Activated CD8-positive, alpha-beta memory T cell treated with anti-CD3 and anti-CD28 coated beads for 1 hour (primary cell): ENCODE results near the gene CYP39A1.

Experiments
- DNase-seq, 2 donors: peaks; one replicate each; pipeline ENCODE4 v3.0.0-alpha.2; 2020; ENCODE audit warnings: low read depth in 1 of 2; ENCODE audit errors: extremely low read depth in 1 of 2

CYP39A1 gene

DNA sequence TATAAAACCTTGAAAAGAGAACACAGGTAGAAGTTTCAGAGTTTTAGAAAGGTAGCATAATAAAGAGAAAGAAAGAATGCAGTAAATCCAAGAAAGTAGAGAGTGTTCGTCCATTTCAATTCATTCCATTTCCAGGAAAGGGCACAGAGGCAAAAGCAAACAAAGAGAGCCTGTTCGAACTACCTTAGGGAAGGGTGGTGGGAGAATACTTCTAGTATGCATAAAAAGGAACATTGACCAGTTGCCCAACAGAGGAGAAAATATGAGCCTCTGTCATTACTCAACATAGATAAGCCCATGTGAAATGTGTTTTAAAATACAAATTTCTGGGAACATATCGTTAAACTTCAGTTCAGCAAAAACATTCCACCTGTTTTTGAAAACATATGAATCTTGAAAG lies 60.6 kb downstream of the CYP39A1 start:
- DNase-seq, result no peak

DNA sequence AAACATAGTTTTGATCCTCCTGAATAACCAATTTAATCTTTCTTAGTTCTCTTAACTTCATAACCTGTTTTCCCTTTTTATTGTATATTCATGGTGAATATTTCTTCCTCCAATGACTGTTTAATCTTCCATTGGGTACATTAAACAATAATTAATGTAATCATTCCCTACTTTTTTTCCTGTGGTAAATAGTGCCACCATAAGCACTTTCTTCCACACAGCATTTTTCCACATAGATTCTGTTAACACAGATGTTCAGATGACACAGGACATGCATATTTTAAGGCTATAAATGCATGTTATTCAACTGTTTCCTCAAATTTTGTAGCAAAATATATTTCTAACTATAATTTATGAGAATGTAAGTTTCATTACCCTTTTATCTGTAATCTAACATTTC lies 61.9 kb downstream of the CYP39A1 start:
- DNase-seq, result no peak

DNA sequence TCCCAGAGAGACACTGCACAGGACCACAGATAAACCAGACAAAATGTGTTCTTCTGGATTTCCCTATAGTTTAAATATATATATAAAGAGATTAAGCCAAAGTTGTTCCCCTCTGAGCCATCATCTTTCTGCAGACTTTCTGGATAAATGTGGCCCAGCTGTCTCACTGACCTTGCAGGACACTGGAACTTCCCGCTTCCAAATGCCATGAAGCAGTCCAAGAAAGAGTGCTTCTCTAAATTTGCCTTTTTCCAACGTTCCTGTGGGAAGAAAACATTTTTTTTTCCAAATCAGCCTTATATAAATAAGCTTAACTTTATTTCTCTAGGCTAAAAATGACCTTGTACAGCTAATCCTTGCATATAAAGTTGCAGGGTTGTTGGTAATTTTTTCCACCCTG lies 65.7 kb downstream of the CYP39A1 start:
- no peak for DNase-seq

DNA sequence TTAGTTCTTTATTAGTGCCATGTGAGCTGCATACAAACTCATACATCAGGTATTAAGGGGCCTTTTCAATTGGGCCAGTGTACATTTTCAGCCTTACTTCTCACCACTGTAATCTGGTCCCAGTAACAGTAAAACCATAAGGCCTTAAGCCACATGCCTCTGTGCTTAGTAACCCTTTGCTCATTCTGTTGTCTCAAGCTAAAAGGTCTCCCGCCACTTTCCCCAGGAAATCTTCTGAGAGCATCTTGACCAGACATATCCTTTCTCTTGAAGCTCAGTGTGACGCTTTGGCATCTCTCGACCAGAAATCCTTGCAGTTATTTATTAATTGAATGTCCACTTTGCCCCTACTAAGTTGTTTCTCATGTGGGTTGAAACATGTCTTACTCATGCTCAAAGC lies 68.0 kb downstream of the CYP39A1 start:
- no peak for DNase-seq

DNA sequence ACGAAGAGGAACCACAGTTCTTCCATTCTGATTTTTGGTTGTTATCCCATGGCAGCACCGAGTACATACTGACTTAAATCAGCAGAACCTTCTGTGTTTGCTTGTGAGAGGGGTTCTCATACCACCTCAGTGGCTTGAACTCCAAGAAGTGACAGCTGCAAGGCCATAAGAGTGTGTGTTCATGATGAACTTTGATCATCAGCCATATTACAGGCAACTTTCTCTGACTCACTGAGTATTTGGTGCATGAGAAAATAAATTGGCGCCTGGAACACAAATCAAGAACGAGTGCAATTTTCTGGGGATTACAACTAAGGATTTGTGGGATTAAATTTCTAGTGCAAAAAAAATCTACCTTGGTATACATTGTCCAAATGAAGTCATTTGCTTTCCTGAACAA lies 68.9 kb downstream of the CYP39A1 start:
- no peak for DNase-seq

DNA sequence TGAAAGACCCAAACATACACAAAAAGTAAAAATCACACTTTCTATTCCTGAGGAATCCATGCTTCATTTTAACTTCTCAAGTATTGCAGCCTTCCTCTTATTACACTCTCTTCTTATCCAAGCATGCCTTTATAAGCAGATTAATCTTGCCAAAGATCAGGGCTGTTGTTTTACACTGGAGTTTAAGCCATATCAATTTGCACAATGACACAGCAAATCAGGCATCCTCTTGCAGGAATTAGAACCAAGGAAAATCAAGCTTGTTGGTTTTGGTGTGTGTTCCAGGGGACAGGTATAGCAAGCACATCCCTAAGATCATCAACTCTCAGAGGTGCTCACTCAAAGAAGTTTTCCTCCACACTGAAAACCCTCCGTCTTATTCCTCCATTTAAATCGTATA lies 69.5 kb downstream of the CYP39A1 start:
- DNase-seq, result no peak

DNA sequence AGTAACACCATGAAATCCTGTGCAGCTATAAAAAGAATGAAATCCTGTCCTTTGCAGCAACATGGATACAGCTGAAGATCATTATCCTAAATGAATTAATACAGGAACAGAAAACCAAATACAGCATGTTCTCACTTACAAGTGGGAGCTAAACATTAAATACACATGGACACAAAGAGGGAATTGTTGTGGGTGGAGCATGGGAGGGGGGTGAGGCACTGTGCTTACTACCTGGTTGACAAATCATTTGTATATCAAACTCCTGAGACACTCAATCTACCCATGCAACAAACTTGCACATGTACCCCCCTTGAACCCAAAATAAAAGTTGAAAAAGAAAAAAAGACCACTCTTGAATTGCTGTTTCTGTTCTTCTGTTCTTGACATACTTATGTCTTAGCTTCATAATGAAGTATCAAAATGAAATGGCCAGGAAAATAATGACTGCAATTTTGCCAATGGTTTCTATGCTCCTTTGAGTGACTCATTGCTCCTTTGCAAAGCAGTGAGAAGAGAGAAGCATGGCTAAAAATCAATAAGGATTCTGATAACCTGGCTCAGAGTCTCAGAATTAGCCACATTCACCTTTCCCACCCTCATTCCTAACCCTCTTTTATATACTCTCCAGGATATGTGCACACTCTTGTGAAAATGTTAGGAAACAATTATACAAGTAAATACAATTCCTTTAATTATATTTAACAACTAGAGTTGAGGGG lies 71.0 kb downstream of the CYP39A1 start:
- DNase-seq, result no peak

DNA sequence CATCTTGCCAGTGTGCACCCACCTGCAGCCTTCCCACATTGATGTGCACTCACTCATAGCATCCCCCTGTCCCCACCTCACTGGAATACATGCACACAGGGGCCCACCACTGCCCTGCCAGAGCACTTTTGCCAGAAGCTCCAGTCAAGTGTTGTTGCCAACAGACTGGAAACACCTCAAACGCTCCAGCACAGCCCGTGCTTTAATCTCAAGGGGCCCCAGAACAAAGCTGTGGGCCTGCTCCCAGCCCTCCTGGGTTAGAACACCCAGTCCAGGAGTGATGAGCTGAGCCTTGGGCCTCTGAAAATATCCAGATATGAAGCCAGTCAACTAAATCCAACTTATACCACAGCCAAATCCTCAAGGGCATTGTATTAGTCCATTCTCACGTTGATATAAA lies 77.1 kb downstream of the CYP39A1 start:
- no peak for DNase-seq

DNA sequence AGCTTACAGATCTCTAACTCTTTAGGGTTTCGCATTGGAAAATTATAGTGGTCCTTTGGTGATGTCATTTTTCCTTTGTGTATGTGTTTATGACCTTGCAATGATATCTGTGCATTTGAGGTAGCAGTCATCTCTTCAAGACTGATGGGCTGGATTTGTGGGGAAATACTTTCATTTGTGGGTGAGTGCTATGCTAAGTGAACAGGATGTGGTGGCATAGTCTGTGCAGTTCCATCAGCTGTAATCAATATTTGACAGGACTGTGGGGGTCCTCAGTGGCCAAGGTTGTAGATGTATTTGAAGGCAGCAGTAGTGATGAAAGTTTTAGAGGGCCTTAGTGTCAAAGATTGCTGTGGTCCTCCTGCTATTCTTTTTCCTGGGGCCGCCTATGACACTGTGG lies 79.5 kb downstream of the CYP39A1 start:
- DNase-seq, result no peak

DNA sequence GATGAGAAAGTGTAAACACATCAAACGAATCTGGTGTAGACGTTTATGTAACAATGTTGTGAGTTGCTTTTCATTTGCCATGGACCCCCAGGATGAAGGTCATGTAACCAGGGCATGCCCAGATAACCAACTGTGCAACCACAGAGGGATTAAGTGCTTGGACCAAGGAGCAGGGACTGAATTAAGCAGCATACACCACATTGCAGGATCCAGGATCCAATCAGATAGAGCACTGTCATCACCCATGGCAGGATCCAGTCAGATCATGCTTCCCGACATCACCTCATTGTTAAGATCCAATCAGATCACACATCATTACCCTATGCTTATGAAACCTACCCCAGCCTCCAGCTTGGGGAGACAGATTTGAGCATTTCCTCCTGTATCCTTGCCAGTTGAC lies 87.1 kb downstream of the CYP39A1 start:
- no peak for DNase-seq

DNA sequence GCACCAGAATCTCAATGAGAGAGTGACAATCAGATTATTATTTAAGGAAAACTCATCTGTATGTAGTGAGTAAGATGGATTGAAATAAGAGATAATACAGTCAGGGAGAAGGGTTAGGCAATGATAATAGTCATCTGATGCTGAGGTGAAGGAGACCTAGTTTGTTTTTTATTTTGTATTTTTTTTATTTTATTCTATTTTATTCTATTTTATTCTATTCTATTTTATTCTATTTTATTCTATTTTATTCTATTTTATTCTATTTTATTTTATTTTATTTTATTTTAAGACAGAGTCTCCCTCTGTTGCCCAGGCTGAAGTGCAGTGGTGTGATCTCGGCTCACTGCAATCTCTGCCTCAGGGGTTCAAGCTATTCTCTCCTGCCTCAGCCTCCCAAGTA lies 88.7 kb downstream of the CYP39A1 start:
- no peak for DNase-seq

DNA sequence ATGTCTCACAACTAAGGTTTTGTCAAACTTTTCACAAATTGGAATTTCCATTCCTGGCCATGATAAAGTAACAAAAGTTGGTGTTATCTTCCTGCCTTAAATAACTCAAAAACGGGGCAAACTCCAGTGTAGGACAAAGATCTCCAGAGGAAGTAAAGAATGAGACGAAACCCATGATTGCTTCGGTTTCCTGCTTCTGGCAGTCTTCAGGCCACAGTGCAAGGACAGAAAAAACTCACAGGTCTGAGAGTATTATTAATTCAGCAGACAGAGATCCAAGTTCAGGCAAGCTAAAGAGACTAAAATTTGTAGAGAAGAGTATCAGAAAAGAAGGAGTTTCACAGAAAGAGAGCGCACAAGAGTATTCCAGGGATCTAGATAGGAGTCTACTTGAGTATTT lies 96.6 kb downstream of the CYP39A1 start:
- no peak for DNase-seq

DNA sequence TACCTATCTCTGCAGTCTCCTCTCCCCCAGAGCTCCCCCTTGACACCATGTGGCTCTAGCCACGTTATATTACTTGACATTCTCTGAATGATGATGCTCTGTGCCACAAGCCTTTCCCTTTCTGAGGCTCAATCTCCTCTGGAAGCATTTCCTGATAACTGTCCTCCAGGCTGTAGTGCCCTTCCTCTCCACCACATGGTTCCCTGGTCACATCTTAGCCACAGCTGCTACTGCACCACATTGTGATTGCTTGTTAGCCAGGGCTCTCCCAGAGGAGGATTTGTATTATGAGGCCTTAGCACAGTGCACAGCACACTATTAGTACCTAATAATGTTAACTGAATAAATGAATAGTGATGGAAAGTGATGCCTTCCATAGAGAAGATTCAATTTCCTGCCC lies 97.5 kb downstream of the CYP39A1 start:
- no peak for DNase-seq

DNA sequence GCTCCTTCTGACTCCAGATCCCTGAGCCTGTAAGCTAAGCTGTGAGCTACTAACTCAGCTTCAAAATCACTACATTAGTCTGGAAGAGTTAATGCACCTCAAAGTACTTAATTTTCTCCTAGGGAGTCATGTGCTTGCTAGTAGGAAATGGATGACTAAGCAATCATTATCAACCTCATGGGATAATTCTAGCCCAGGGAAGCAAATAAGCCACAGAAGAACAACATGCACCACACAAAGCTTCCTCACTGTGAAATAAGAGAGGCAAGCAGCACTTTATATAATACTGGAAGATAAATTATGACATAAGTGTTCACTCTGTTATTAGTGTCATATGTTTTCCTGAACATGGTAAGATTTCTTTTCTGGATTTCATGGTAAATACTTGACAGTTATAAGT lies 103.5 kb downstream of the CYP39A1 start:
- DNase-seq, result no peak

DNA sequence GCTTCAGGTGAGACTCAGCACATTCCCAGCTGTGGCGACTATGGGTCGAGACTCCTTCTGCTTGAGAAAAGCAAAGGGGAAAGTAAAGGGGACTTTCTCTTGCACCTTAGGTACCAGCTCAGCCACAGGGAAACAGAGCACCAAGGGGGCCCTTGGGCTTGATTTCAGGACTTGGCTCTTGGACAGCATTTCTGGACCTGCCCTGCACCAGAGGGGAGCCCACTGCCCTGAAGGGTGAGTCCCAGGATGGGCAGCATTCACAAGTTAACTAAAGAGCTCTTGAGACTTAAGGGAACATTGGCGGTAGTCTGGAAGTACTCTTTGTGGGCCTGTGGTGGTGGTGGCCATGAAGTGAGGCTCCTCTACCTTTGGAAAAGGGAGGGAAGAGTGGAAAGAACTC lies 111.1 kb downstream of the CYP39A1 start:
- no peak for DNase-seq

DNA sequence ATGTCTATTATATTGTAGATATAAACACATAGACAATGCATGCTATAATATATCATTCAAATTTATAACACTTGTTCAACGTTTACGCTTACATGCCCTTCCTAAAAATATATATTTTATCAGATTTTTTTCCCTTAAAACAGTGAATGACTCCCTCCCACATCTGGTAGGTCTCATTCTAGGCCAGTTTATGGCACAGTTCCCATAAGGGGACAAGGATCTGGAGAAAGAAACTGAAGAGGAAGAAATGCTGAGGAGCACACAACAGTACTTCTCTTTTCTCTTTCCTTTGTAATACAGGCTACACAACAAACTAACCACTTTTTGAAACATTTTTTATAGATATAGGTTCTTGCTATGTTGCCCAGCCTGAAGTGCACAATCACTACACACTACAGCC lies 112.8 kb downstream of the CYP39A1 start:
- no peak for DNase-seq

DNA sequence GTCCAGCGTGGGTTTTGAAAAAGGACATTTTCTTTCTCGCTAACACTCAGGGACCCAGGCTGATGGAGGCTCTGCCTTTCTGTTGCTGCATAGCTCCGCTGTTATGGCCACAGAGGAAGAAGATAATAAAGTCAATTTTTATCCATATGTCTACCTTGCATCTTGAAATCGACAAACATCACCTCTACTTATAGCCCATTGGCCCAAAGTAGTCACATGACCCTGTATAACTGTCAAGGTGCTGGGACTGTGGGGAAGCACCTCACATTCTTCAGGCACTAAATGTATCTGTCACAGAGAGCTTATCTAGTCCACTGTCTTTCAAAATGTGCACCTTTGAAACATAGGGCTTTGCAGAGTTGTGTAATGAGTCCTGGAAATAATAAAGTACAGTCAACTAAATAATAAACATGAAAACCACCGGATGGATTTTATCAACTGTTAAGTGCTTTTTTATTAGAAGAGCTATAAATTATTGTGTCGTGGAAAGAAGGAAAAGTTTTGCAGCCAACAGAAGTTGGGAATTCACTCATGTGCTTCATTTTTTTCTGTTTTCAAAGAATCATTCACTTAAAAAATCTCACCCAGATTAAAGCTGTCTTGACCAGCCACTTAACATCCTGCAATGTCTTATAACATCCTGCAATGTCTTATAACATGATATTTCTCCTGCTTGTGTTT lies 113.7 kb downstream of the CYP39A1 start:
- no peak for DNase-seq

DNA sequence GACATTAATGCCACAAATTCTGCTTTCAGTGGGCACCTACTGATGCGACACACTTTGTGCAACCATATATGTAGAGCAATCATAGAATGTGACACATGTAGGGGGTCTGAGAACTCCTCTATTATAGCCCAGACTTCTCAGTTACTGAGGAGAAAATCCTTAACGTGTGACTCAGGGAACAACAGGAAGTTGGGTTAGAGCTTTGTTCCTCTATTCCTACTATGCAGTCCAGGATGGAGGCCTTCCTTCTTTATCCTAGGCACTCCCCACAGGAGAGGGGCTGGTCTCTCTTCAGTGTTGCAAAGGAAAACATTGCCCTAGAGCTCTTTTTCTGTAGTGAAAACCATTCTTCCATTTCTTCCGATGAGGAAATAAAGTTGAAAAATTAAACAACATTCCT lies 121.7 kb downstream of the CYP39A1 start:
- no peak for DNase-seq

DNA sequence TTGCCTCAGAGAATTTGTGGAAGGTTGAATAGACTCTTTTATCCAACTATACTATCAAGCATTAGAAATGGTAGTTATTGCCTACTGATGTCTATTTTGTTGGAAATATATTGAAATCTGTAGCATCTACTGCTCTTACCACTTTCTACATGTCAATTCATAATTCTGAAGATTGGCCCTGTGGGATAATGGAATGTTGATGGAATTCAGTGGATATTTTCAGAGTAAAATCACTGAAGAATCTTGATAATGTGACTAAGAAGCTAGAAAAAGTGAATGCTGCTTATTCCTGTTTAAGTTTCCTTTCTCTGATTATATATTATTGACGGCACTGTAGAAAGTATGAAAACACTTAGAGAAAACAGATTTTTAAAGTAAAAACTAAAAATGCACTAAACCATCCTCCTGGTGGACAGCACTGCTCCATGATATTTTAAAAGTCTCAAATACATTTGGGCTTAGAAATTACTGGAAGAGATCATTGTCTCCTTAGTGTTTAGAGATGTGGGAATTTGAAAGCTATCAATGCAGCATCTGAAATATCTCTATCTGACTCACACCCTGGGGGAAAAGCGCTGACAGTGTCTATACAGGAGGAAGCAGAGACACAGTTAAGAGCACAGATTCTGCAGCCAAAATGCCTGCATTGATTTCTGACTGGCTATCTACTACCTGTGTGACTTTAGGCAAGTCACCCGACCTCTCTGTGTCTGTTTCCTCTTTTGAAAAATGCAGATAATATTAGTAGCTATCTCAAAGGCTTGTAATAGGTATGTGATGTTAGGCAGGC lies 123.5 kb downstream of the CYP39A1 start:
- DNase-seq, result no peak

DNA sequence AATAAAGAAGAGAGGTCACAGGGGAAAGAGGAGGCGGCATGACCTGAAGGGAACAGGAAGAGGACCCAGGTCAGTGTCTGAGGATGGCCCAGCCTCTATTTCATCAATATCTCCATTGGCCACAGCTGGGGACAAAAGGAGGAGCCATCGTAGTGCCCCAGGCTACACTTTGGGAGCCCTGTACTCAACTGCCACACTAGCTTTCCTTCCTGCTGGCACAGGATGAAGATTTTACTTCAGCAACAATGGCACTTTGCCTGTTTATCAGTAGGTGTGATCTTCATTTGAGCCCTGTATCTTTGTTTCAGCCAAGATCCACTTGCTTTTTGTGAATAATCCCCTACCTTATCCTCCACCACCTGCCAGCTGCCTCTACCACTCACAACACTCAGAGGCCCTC lies 126.0 kb downstream of the CYP39A1 start:
- no peak for DNase-seq

DNA sequence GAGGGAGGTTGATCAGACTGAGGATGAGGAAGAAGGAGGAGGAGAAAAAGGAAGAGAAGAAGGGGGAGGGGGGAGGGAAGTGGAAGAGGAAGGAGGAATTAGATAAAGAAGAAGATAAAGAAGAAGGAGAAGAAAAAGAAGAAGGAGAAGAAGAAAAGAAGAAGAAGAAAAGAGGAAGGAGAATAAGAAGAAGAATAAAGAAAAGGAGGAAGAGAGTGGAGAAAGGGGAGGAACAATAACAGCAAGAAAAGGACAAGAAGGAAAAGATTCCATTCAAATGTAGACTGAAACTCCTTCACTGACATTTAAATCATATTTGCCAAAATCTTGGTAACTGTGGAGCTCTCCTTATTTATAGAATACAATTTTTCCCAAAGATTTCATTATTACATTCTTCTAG lies 127.0 kb downstream of the CYP39A1 start:
- DNase-seq, result no peak

DNA sequence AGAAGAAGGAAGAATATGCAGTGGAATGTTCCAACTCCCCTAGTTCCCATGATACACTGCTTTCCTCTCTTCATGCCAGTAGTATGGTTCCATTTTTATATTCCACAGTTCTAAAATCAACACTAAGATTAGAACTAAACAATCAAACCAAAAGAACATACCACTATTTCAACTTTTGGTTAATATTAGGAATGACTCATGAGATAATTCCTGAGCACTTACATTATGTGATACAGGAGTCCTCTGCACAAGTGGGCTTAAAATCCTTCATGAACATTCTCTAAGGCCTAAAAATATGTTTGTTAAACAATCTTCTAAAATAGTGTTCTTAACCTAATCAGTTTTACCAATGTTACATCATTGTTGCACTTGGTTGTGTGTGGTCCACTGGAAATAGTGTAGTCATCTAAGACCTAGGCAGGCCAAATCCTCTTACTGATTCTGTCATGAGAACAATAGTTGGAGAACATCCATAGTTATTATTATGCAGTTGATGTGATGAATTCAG lies 131.1 kb downstream of the CYP39A1 start:
- no peak for DNase-seq
